ENCODE measurements around the gene SORL1.

DNA sequence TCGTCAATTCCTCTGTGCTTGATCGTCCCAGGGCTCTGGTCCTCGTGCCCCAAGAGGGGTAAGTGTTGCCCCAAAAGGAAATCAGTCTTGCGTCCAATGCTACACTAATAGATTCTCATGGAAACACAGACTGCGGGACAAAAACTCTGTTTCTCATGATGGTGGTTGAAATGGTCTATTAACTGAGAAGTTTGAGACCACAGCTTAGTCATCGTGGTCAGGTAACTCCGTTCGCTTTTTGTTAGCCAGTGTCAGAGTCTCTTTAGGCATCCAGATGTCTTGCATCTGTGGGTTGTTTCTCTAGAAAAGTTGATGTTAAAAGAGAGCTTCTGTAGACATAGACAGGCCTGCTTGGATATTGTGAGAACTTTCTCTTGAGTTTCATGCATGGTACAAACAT, 105.2 kb downstream of the SORL1 start:
- TF ChIP-seq CTCF (conservative IDR thresholded peaks at IDR 0.05) (no peak), EZH2 (IDR thresholded peaks at IDR 0.05; ENCODE audit: low read depth) (no peak)
